NT2/D1 (cell line): ENCODE measurements around the gene ASB8.
"Not testable (repeated sequence)": the region's sequence is repeated elsewhere in the genome, so short reads cannot be mapped to it uniquely, and the experiment has no call there.

ENCODE experiments used
- DNase-seq: peaks from one replicate; pipeline ENCODE4 v3.0.0-alpha.2; 2011; ENCODE audit warnings: low read depth, low spot score
- H3K27me3 ChIP-seq: 2 replicates; pipeline ENCODE4 v1.6.0; 2011; ENCODE audit warnings: mild to moderate bottlenecking; ENCODE audit not compliant: insufficient read length, insufficient read depth
- H3K36me3 ChIP-seq: 2 replicates; pipeline ENCODE4 v1.6.1; 2011; ENCODE audit warnings: mild to moderate bottlenecking, low read length, mixed read lengths; ENCODE audit not compliant: insufficient read depth, insufficient read length
- H3K4me1 ChIP-seq: 2 replicates; pipeline ENCODE4 v1.5.1; 2011; ENCODE audit not compliant: insufficient read depth, insufficient read length
- H3K4me3 ChIP-seq: 2 replicates; pipeline ENCODE4 v1.5.1; 2011; ENCODE audit warnings: low read depth; ENCODE audit not compliant: insufficient read length
- H3K9ac ChIP-seq: 2 replicates; pipeline ENCODE4 v1.6.0; 2011; ENCODE audit warnings: low read depth; ENCODE audit not compliant: insufficient read length
- H3K9me3 ChIP-seq: 2 replicates; pipeline ENCODE4 v1.5.1; 2011; ENCODE audit warnings: mild to moderate bottlenecking, low read length; ENCODE audit not compliant: insufficient read depth
- SUZ12 ChIP-seq: IDR thresholded peaks from 2 replicates; pipeline ENCODE4 v1.6.1; 2011; ENCODE audit not compliant: insufficient read length, insufficient read depth; ENCODE audit errors: extremely low read depth
- YY1 ChIP-seq: IDR thresholded peaks from 2 replicates; pipeline ENCODE4 v1.6.1; 2011; ENCODE audit not compliant: insufficient read length, insufficient read depth
- ZNF274 ChIP-seq: IDR thresholded peaks from 2 replicates; pipeline ENCODE4 v1.6.1; 2011; ENCODE audit warnings: mild to moderate bottlenecking, low read depth, low read length

ASB8 gene

GRCh38 chr12:48129376-48129775, 27.9 kb downstream of the ASB8 start:
- H3K36me3 ChIP-seq = peaks cover 90% of the 10 kb centered on the region
- TF ChIP-seq SUZ12 = no peak
- TF ChIP-seq ZNF274 = no peak
- TF ChIP-seq YY1 = no peak
- H3K9ac ChIP-seq = no peak overlapping the region

GRCh38 chr12:48128800-48129199, 28.5 kb downstream of the ASB8 start:
- H3K4me3 ChIP-seq = no peak overlapping the region
- peaks cover 90% of the 10 kb centered on the region for H3K36me3 ChIP-seq
- TF ChIP-seq SUZ12 = no peak
- no peak for TF ChIP-seq YY1
- no peak for TF ChIP-seq ZNF274
- H3K9me3 ChIP-seq = no peaks in the 10 kb centered on the region
- no peaks in the 10 kb centered on the region for H3K27me3 ChIP-seq
- no peak overlapping the region for H3K9ac ChIP-seq
- no peaks in the 10 kb centered on the region for H3K4me1 ChIP-seq
- no peak for DNase-seq

More at GRCh38 chr12:48129376-48129775, 27.9 kb downstream of the ASB8 start:
- no peak for DNase-seq
- no peaks in the 10 kb centered on the region for H3K4me1 ChIP-seq
- H3K4me3 ChIP-seq = no peak overlapping the region
- no peaks in the 10 kb centered on the region for H3K9me3 ChIP-seq
- no peaks in the 10 kb centered on the region for H3K27me3 ChIP-seq

GRCh38 chr12:48126953-48127630, 30.2 kb downstream of the ASB8 start:
- H3K9ac ChIP-seq = no peak overlapping the region
- no peaks in the 10 kb centered on the region for H3K27me3 ChIP-seq
- peaks cover 89% of the 10 kb centered on the region for H3K36me3 ChIP-seq
- H3K9me3 ChIP-seq = no peaks in the 10 kb centered on the region
- H3K4me1 ChIP-seq = no peaks in the 10 kb centered on the region
- TF ChIP-seq SUZ12 = no peak
- TF ChIP-seq ZNF274 = no peak
- TF ChIP-seq YY1 = no peak
- DNase-seq = no peak
- no peak overlapping the region for H3K4me3 ChIP-seq

GRCh38 chr12:48125985-48126384, 31.3 kb downstream of the ASB8 start:
- peaks cover 80% of the 10 kb centered on the region for H3K36me3 ChIP-seq
- no peaks in the 10 kb centered on the region for H3K27me3 ChIP-seq
- H3K4me3 ChIP-seq = no peak overlapping the region
- no peak for DNase-seq
- H3K9me3 ChIP-seq = no peaks in the 10 kb centered on the region
- TF ChIP-seq ZNF274 (no peak), YY1 (no peak), SUZ12 (no peak)
- no peaks in the 10 kb centered on the region for H3K4me1 ChIP-seq
- no peak overlapping the region for H3K9ac ChIP-seq

- not testable (repeated sequence) for H3K9ac ChIP-seq, H3K4me1 ChIP-seq, H3K9me3 ChIP-seq, H3K4me3 ChIP-seq, H3K27me3 ChIP-seq, DNase-seq
- H3K36me3 ChIP-seq = peaks cover 76% of the 10 kb centered on the region
Observed at GRCh38 chr12:48125542-48125941, 31.8 kb downstream of the ASB8 start.

DNA sequence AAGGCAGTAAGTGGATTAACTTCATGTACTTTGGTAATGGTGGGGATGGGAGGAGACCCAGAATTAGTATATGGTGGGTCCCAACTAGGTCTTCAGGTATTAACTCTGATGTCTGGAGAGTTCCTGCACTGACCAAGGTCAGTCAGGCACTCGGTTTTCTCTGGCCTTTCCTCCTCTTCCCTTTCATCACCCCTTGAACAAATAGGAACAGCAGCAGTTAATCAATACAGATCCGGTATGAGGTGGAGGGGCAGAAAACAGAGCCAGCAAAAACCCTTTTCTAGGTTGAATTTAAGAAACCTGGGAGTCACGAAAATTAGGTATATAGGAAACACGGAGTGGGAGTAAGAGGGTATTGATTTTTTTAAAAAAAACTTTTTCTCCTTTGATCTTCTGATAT, 34.1 kb downstream of the ASB8 start:
- peaks cover 2% of the 10 kb centered on the region for H3K4me1 ChIP-seq
- no peaks in the 10 kb centered on the region for H3K9me3 ChIP-seq
- H3K27me3 ChIP-seq = no peaks in the 10 kb centered on the region
- no peak overlapping the region for H3K9ac ChIP-seq
- peaks cover 57% of the 10 kb centered on the region for H3K36me3 ChIP-seq
- no peak for TF ChIP-seq YY1
- TF ChIP-seq ZNF274 = no peak
- TF ChIP-seq SUZ12 = no peak
- no peak overlapping the region for H3K4me3 ChIP-seq
- DNase-seq = no peak

DNA sequence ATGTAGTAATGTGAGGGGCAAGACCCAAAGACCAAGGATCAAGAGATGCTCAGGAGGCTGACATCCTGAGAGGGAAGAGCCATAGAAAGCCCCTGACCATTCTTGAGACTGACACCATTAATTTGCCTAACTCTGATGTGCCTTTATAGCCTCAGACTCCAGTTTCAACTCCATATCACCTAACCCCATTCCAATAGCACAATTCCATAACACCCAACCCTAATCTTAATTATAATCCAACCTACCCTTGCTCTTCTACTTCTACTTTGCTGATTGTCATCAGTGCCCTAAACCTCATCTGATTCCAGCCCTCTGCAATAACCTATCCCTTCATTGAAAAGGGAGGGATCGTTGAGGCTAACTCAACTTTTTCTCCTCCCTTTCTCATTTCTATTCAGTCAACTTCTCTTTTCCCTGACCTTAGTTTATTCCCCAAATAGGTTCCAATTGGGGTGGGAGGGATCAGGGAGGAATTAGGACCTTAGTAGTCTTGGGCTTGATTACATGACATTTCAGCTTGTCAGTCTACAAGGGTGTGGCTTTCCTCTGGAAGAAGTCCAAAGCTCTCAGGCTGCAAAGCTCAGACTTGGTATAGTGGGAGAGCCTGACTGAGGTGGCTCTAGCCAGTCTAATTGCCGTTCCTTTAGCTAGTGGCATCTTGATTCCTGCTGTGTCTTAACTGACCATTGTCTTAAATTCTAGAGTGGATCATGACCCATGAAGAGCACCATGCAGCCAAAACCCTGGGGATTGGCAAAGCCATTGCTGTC, 35.1 kb downstream of the ASB8 start:
- no peaks in the 10 kb centered on the region for H3K9me3 ChIP-seq
- DNase-seq = no peak

More for the DNA sequence above, 35.1 kb downstream of the ASB8 start:
- peaks cover 2% of the 10 kb centered on the region for H3K4me1 ChIP-seq
- H3K36me3 ChIP-seq = peaks cover 49% of the 10 kb centered on the region
- H3K27me3 ChIP-seq = no peaks in the 10 kb centered on the region
- no peak overlapping the region for H3K9ac ChIP-seq
- no peak overlapping the region for H3K4me3 ChIP-seq
- no peak for TF ChIP-seq ZNF274
- TF ChIP-seq YY1 = no peak
- TF ChIP-seq SUZ12 = no peak
